HG02798 (cell line): ENCODE results near the gene CIB4.
"Not testable (repeated sequence)": the region's sequence is repeated elsewhere in the genome, so short reads cannot be mapped to it uniquely, and the experiment has no call there.

ENCODE experiments used
- ATAC-seq: cut with Tn5 transposase; IDR thresholded peaks from one replicate; pipeline ENCODE4 v1.9.1; 2021; ENCODE audit warnings: mild to moderate bottlenecking; ENCODE audit not compliant: unreplicated experiment, poor library complexity

CIB4 gene

GRCh38 chr2:26575836-26576564 is 65.2 kb downstream of the CIB4 start:
- ATAC-seq: no peak

DNA sequence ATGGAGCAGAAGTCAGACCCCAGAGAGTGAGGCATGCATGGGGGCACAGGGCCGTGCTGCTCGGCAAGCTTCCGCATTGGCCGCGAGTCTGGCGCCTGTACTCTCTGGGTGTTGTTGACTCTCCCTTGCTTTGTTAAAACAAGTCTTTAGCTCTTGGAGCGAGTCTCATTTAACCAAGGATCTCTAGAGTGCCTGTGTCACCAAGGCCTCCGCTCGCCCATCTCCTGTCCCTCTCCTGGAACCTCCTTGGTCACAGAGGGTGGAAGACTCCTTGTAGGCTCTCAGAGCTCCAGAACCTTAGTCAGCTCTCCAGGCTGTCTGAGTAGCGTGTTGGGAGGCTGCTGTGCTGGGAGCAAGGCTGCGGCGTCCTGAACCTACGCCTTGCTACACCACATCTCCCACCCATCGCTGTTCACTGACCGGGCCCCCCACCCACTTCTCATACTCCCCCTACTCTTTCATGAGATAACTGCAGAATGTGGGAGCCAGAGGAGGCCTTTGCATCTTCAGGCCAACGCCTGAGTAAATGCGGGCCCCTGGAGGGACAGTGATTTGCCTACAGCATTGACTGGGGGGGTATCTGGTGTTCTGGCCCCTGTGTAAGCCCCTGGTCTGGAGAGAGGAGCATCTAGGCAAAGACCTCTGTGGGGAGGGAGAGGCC is 66.1 kb downstream of the CIB4 start:
- no peak for ATAC-seq

DNA sequence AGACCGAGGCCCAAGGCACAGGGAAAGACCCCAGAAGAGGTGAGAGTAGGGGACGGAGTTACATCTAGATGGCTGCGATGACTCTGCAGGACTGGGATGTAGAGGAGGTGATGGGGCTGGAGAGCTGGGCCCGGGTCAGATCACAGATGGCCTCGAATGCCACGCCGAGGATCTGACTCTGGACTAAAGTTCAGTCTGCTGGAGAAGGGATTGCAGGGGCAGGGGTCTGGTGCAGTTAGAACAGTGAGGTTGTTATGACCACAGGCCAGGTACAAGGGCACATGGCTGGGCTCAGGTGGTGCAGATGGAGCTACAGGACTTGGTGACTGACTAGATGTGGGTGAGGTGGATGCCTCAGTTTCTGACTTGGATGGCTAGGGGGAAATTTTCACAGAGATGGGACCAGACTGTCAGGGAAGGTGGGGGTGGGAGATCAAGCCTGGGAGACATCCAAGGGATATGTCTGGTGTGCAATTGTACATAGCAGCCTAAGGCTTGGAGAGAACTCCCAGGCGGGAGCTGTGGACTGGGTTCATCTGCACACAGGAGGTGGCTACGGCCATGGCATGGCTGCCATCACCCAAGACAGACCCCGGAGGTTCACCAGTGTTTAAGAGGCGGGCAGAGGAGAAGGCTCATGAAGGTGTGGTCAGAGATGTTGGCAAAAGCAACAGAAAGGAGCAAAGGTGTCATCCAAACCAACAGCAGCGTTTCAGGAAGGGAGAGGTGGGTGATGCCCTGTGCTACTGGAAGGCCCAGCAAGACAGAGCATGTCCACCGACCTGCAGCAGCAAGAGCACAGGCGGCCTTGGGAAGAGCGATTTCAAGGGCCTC is 66.9 kb downstream of the CIB4 start:
- no peak for ATAC-seq

GRCh38 chr2:26573241-26573925 is 67.8 kb downstream of the CIB4 start:
- no peak for ATAC-seq

GRCh38 chr2:26572591-26572990 is 68.6 kb downstream of the CIB4 start:
- ATAC-seq: no peak

- no peak for ATAC-seq
Observed at GRCh38 chr2:26571316-26571715, 69.8 kb downstream of the CIB4 start.

- no peak for ATAC-seq
Observed at GRCh38 chr2:26570083-26570430, 71.1 kb downstream of the CIB4 start.

- no peak for ATAC-seq
Observed at GRCh38 chr2:26569216-26570082, 71.7 kb downstream of the CIB4 start.

- ATAC-seq: no peak
Observed at GRCh38 chr2:26568076-26568890, 72.9 kb downstream of the CIB4 start.

GRCh38 chr2:26567534-26567933 is 73.6 kb downstream of the CIB4 start:
- no peak for ATAC-seq

DNA sequence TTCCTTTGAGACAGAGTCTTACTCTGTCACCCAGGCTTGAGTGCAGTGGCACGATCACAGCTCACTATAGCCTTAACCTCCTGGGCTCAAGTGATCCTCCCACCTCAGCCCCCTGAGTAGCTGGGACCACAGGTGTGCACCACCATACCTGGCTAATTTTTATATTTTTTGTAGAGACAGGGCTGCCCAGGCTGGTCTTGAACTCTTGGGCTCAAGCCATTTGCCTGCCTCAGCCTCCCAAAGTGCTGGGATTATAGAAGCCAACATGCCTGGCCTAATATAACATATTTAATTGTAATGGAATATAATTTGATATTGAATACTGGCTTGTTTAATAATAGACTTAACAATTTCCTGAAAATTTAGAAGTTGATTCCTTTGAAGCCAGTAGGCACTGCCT is 74.4 kb downstream of the CIB4 start:
- not testable (repeated sequence) for ATAC-seq

- no peak for ATAC-seq
Observed at GRCh38 chr2:26566081-26566375, 75.1 kb downstream of the CIB4 start.

DNA sequence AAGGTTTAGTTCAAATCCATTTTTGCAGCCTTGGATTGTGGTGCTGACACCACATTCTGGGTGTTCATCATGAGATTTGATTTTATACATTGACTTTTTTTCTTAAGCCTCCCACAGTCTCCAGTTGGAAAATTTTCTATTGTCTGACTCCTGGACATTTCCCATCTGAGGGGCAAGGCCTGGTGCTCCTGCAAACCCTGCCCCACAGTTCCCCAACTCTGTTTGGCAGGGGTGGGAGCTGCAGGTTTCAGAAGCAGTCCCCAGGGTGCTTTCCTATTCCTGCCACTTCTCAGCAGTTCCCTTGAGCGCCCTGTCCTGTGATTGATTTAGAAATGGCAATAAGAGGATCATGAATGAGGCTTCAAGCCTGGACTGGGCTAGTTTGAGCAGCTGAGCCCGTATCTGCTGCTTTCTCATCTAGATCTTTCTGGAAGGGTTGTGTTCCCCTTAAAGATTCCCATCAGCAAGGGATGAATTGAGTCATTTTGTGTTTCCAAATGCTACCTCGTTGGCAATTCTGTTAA is 77.0 kb downstream of the CIB4 start:
- no peak for ATAC-seq

GRCh38 chr2:26563686-26564085 is 77.5 kb downstream of the CIB4 start:
- no peak for ATAC-seq

GRCh38 chr2:26562811-26563645 is 78.1 kb downstream of the CIB4 start:
- ATAC-seq: no peak

DNA sequence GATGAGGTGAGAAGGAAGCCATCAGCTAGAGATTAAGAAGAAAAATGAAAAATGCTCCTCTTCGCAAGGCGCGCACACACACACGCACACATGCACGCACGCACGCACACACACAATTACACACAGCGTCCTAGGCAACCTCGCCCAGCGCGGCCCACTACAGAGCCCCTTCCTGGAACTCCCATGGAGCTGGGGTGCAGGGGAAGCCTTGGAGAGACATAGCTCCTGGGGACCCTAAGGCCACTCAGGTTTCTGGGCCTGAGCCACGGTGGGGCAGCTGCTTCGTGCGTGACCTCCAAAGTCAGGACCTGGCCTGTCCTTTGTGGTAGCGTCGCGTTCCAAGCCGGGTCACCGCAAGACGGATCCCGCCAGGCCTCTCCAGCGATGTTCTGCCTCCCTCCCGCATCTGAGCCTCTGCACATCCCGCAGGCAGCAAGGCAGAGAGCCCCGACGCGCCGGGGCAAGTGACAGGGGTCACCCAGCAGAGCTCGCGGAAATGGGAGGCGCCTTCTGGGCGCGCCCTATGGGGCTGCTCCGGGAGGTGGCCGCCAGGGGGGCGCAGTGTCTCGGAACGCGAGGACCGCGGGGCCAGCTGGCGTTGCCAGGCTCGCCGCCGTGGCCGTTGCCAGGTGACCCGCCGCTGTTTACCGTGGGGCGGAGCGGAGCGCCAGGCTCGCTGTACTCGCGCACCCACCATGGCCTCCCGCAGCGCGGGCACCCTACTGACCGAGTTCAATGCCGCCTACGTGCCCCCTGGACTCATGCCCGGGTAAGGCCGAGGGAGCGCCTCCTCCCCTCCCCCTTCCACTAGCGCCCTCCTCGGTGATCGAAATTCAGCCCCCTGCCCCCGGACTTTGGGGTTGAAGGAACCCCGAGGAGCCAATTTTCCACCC is 79.0 kb downstream of the CIB4 start:
- ATAC-seq: no peak

DNA sequence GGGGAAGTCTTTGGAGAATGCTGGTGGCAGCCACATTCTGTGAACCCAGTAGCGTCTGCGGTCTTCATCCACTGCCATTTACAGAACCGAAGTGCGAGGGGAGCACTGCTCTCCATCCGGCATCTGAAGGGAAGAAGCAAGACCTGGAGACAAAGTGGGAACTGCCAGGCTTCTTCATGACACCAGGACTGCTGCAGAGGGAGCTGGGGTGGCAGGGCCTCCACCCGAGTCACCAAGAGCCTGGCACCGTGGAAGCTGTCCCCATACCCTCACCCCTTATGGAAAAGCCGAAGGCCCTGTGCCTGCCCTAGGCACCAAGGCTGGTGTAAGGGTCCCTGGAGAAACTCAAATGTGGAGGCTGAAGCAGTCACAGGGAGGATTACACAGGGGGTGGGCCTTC is 79.8 kb downstream of the CIB4 start:
- no peak for ATAC-seq
